Esophagus muscularis mucosa (tissue), 4 donors: ENCODE data around the gene RSPO1. TPM values are rescaled to one million over a fixed set of nuclear protein-coding genes. Genes with fewer than 3 reads are reported as not detected.

ENCODE experiments used
- DNase-seq: peaks from one replicate; pipeline ENCODE4 v3.0.0-alpha.2; 2017; ENCODE audit errors: extremely low spot score
- H3K27ac ChIP-seq, 4 donors: fragments of 200-600 bp; sonication (generic); replicated peaks in 1 of 4; 1 replicate in 3 of 4; 2 replicates in 1 of 4; pipeline ENCODE4 v1.5.1; 2016 to 2019; ENCODE audit warnings: mild to moderate bottlenecking in 1 of 4
- H3K27me3 ChIP-seq, 4 donors: fragments of 200-600 bp; sonication (generic); one replicate each; pipeline versions ENCODE4 v1.5.1 to v1.6.0; 2016 to 2019
- H3K36me3 ChIP-seq, 4 donors: fragments of 200-600 bp; sonication (generic); one replicate each; pipeline ENCODE4 v1.5.1; 2016 to 2019
- H3K4me1 ChIP-seq, 4 donors: fragments of 200-600 bp; sonication (generic); one replicate each; pipeline ENCODE4 v1.5.1; 2016 to 2019
- H3K4me3 ChIP-seq, 4 donors: fragments of 200-600 bp; sonication (generic); 1 replicate in 2 of 4; 2 replicates in 2 of 4; pipeline ENCODE4 v1.5.1; 2016 to 2019; ENCODE audit warnings: mild to moderate bottlenecking in 4 of 4, moderate library complexity in 1 of 4
- H3K9me3 ChIP-seq, 4 donors: fragments of 200-600 bp; sonication (generic); 1 replicate in 3 of 4; 2 replicates in 1 of 4; pipeline ENCODE4 v1.5.1; 2016 to 2019
- CTCF ChIP-seq, 3 experiments: fragments of 200-600 bp in 2 of 3; fragments of 450-650 bp in 1 of 3; sonication (generic) in 2 of 3; IDR thresholded peaks; one replicate each; pipeline ENCODE4 v1.5.1; 2017 to 2019; ENCODE audit warnings: antibody characterized with exemption in 3 of 3, mild to moderate bottlenecking in 2 of 3, moderate library complexity in 1 of 3
- EP300 ChIP-seq: sonication (generic); formaldehyde crosslinking; IDR thresholded peaks from one replicate; pipeline ENCODE4 v1.6.1; 2017; ENCODE audit warnings: antibody characterized with exemption
- POLR2A ChIP-seq: fragments of 450-650 bp; IDR thresholded peaks from one replicate; pipeline ENCODE4 v1.6.1; 2017; ENCODE audit warnings: antibody characterized with exemption, moderate library complexity, mild to moderate bottlenecking, low read depth
- POLR2AphosphoS5 ChIP-seq, 2 donors: sonication (generic); formaldehyde crosslinking; IDR thresholded peaks; one replicate each; pipeline ENCODE4 v1.6.1; 2017; ENCODE audit warnings: antibody characterized with exemption in 2 of 2
- WGBS: methylation state at CpG from one replicate; pipeline ENCODE4 v1.1.5; 2018; 5-methylcytosine and 5-hydroxymethylcytosine counted together
- intact Hi-C: fragments of 100-400 bp; cut with DNase I; formaldehyde crosslinking; loops from one replicate; pipeline ENCODE4 v1.15.1; 2023
- total RNA-seq, 4 donors: library from RNA; depleted of rRNA; stranded (reverse); fragments of >200 nt; gene quantifications; one replicate each; pipeline versions ENCODE4 v1.1.0 to v1.2.1, GENCODE V29; 2016

RSPO1 gene
- total RNA-seq, 4 donors from 2014 or later, result 1.0 to 1.8 (median 1.5) TPM

GRCh38 chr1:37599940-37600339 lies 34.8 kb downstream of the RSPO1 start:
- H3K36me3 ChIP-seq, result no peaks in the 10 kb centered on the region
- TF ChIP-seq CTCF (IDR thresholded peaks at IDR 0.05) (no peak), EP300 (no peak), POLR2AphosphoS5 (IDR thresholded peaks at IDR 0.05) (no peak), POLR2A (no peak)
- H3K27me3 ChIP-seq, result peaks cover 0 to 13% (median 0%) of the 10 kb centered on the region in 4 donors
- intact Hi-C loops, result loop anchor here (2.0 to 10.0 kb wide), 3 partner anchors 83 to 205 kb away; partner anchors contain the start of genes C1orf122, MEAF6 and YRDC
- H3K27ac ChIP-seq, result no peak overlapping the region
- no peak overlapping the region for H3K4me3 ChIP-seq
- H3K9me3 ChIP-seq, result no peaks in the 10 kb centered on the region
- WGBS, result 74% methylated on average over 5 of the region's 5 CpGs
- no peak for DNase-seq
- peaks cover 6 to 16% (median 15%) of the 10 kb centered on the region in 4 donors for H3K4me1 ChIP-seq

DNA sequence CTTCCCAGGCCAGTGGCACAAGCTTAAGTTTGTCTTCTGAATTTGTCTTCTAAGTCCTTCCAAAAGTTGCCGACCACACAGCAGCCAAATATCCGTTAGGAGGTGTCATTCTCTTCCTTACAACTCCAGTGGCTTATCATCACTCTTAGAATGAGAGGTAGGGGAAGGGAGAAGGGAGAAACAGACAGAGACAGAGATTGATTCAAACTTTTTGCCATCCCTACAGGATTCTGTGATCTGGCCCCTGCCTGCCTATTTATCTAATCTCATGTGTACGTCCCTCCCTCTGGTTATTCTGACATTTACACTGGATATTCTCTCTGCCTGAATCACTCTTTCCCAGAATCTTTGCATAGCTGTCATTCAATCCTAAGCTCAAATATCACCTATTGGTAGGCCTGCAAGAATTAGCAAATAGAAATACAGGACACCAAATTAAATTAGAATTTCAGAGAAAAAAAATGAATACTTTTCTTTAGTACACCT lies 38.5 kb downstream of the RSPO1 start:
- H3K4me3 ChIP-seq, result peak overlapping the region; percentile 74 to 86 (median 82)
- peaks cover 17 to 25% (median 24%) of the 10 kb centered on the region in 4 donors for H3K36me3 ChIP-seq
- no peak for TF ChIP-seq POLR2AphosphoS5 (IDR thresholded peaks at IDR 0.05)
- no peak for TF ChIP-seq CTCF (IDR thresholded peaks at IDR 0.05)
- no peak for TF ChIP-seq POLR2A
- TF ChIP-seq EP300, result no peak
- DNase-seq, result no peak
- no peaks in the 10 kb centered on the region for H3K27me3 ChIP-seq
- 0% methylated on average over 3 of the region's 3 CpGs for WGBS
- intact Hi-C loops, result loop anchor here (10.0 kb wide), 2 partner anchors 81 to 209 kb away; partner anchors contain the start of genes C1orf122, MEAF6 and YRDC
- H3K9me3 ChIP-seq, result no peaks in the 10 kb centered on the region
- peak overlapping the region; percentile 80 to 88 (median 84) for H3K27ac ChIP-seq
- H3K4me1 ChIP-seq, result peaks cover 16 to 30% (median 24%) of the 10 kb centered on the region in 4 donors

DNA sequence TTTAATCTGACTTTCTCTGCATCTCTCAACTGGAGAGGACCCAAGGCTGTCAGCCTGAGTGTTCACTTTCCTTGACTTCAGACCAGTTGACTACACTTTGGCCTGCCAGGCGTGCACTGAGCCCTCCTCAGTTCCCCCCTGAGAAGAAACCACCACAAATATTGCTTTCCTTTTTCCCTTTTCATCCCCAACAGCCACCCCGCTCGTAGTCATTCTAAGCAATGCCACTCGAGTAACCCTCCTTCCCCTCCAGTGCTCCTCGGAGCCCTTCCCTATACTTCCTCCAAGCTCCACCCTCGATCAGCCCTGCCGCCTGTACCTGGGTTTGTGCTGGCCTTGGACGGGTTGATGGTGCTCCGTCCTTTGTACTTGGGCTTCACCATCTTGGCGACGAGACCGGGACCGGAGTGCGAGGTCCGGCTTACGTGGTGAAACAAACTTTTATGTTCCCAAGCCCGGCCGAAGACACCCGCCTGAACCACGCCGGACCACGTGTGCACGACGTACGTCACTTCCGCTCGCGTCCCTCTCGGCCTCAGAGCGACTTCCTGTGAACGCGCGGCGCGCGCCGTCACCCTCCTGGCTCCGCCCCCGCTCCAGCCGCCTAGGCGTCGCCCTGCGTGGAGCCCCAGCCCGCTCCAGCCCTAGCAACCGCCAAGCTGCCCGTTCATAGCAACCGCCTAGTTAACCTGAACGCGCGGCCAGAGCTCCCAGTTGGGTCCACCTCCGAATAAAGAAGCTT lies 39.1 kb downstream of the RSPO1 start, which contains the start of gene GNL2:
Gene GNL2 (minus strand): TSS at position 498 of the 742 bp plus-strand sequence. CDS start 115 bp downstream, at position 383.
- intact Hi-C loops, result loop anchor here (10.0 kb wide), 2 partner anchors 81 to 209 kb away; partner anchors contain the start of genes C1orf122, MEAF6 and YRDC
- peak; percentile 99 for DNase-seq
- peaks cover 21 to 31% (median 30%) of the 10 kb centered on the region in 4 donors for H3K36me3 ChIP-seq
- peaks cover 16 to 30% (median 24%) of the 10 kb centered on the region in 4 donors for H3K4me1 ChIP-seq
- TF ChIP-seq EP300 (no peak), POLR2AphosphoS5 (IDR thresholded peaks at IDR 0.05) (peak; percentile 94 to 96), POLR2A (peak; percentile 77), CTCF (IDR thresholded peaks at IDR 0.05) (peak in 1 of 3 experiments; percentile 28)
- peak within 1 kb of the TSS; percentile 74 to 86 (median 82) for H3K4me3 ChIP-seq
- no peaks in the 10 kb centered on the region for H3K27me3 ChIP-seq
- no peaks in the 10 kb centered on the region for H3K9me3 ChIP-seq
- peak within 1 kb of the TSS; percentile 80 to 88 (median 84) for H3K27ac ChIP-seq
- under 1% methylated on average over 47 of the region's 51 CpGs for WGBS

GRCh38 chr1:37593726-37594125 lies 41.0 kb downstream of the RSPO1 start:
- no peak for DNase-seq
- 97% methylated on average over 6 of the region's 6 CpGs for WGBS
- intact Hi-C loops, result loop anchor here (10.0 kb wide), 2 partner anchors 79 to 211 kb away; partner anchors contain the start of genes C1orf122, MEAF6 and YRDC
- no peak overlapping the region for H3K27ac ChIP-seq
- H3K4me1 ChIP-seq, result peaks cover 16 to 30% (median 24%) of the 10 kb centered on the region in 4 donors
- peaks cover 35 to 50% (median 49%) of the 10 kb centered on the region in 4 donors for H3K36me3 ChIP-seq
- no peaks in the 10 kb centered on the region for H3K9me3 ChIP-seq
- H3K4me3 ChIP-seq, result no peak overlapping the region
- no peak for TF ChIP-seq POLR2AphosphoS5 (IDR thresholded peaks at IDR 0.05)
- TF ChIP-seq EP300, result no peak
- TF ChIP-seq POLR2A, result no peak
- no peak for TF ChIP-seq CTCF (IDR thresholded peaks at IDR 0.05)
- H3K27me3 ChIP-seq, result no peaks in the 10 kb centered on the region
